ENCODE results near the gene HSPA2.

GRCh38 chr14:64591809-64592208, 51.3 kb downstream of the HSPA2 start:
- TF ChIP-seq CTCF (IDR thresholded peaks at IDR 0.05) (no peak), POLR2A (IDR thresholded peaks at IDR 0.05) (no peak)
